AG09319 (cell line): ENCODE measurements around the gene RASAL3.

ENCODE experiments used
- DNase-seq: peaks from one replicate; pipeline ENCODE4 v3.0.0-alpha.2; 2010; ENCODE audit warnings: low read depth; ENCODE audit errors: extremely low read depth
- TF ChIP-seq, protein P1 (sequence below): IDR thresholded peaks from 2 replicates; pipeline ENCODE4 v1.5.1; 2011; ENCODE audit warnings: low read depth, mild to moderate bottlenecking, inconsistent platforms, low read length, moderate library complexity

Gene RASAL3

DNA sequence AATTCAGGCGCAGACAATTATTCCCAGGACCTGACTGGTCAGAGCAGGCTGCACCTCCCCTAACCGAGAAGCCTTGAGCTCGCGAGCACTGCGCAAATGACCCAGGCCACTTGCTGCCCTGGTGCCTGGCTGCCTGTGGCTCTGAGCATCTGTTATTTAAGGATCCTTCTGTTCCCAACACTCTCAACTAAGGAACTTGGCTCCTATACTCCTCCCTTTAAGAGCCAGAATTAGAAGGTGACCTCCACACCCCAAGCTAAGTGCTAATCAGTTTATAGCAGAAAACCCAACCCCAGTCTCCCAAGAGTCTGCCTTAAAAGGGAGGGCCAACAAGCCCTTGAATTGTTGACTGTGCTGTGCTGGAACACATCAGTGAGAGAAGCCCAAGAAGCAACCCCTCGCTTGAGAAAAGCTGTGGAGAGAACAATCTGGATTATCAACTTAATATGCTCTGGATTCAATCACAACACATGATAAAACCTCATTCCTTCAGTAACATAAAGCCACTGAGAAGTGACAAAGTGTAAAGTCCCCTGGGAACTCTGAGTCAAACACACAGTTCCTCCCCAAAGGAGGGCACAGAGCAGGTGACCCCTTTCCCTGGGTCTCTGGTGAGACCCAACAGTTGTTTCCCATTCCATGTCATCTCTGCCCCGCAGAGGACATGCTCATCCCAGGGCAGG, 60.1 kb downstream of the RASAL3 start:
- TF ChIP-seq, protein P1, sequence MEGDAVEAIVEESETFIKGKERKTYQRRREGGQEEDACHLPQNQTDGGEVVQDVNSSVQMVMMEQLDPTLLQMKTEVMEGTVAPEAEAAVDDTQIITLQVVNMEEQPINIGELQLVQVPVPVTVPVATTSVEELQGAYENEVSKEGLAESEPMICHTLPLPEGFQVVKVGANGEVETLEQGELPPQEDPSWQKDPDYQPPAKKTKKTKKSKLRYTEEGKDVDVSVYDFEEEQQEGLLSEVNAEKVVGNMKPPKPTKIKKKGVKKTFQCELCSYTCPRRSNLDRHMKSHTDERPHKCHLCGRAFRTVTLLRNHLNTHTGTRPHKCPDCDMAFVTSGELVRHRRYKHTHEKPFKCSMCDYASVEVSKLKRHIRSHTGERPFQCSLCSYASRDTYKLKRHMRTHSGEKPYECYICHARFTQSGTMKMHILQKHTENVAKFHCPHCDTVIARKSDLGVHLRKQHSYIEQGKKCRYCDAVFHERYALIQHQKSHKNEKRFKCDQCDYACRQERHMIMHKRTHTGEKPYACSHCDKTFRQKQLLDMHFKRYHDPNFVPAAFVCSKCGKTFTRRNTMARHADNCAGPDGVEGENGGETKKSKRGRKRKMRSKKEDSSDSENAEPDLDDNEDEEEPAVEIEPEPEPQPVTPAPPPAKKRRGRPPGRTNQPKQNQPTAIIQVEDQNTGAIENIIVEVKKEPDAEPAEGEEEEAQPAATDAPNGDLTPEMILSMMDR, result no peak
- DNase-seq, result no peak

DNA sequence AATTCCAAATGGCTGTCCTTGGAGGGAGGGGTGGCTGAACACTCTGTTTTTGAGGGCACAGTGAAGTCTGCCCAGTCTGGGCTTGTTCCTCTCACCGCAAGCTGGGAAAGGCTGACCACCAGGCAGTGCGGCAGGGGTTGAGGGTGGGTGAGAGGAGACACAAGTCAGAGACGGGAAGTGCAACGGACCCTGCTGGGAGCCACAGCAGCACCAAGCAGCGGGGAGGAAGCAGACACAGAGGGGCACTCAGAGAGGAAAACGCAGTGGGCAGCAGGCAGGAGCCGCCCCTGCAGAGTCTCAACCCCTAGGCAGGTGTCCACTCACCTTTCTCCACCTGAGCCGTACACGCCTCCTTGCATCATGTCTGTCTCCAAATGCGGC, 61.2 kb downstream of the RASAL3 start:
- no peak for DNase-seq
- TF ChIP-seq, protein P1, result no peak

DNA sequence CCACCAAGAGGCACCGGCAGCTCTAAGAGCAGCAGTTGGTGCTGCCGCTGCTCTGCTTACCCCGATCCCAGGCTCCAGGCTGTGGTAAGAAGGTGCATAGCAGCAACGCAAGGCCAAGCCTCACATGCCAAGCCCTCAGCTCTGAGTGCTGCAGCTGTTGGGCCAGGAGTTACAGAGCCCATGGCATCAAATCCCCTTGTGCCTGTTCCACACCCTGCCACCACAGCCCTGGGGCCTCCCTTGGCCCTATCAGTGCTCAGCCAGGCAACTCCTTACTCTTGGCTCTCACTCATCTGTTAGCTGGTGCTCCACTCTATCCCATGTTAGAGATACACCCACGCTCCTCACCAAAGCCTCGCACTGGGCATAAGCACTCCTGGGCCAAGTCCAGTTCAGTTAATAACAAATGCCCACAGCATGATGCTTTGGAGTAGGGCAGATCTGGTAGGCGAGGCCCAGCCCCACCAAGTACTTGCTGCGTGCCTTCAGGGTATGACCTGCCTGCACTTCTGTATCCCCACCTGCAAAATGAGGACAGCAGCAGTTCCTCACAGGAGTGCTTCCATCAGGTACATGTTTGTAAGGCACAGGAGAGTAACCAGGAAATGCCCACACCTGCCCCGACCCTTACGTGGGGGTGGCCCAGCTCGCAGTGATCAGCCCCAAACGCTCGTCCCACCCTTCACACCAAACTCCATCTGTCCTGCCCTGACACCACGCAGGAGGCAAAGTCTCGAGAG, 61.8 kb downstream of the RASAL3 start:
- TF ChIP-seq, protein P1, result no peak
- DNase-seq, result no peak
